ENCODE measurements around the gene ANKRD34A.
"Not testable (repeated sequence)": the region's sequence is repeated elsewhere in the genome, so short reads cannot be mapped to it uniquely, and the experiment has no call there.

Gene ANKRD34A

DNA sequence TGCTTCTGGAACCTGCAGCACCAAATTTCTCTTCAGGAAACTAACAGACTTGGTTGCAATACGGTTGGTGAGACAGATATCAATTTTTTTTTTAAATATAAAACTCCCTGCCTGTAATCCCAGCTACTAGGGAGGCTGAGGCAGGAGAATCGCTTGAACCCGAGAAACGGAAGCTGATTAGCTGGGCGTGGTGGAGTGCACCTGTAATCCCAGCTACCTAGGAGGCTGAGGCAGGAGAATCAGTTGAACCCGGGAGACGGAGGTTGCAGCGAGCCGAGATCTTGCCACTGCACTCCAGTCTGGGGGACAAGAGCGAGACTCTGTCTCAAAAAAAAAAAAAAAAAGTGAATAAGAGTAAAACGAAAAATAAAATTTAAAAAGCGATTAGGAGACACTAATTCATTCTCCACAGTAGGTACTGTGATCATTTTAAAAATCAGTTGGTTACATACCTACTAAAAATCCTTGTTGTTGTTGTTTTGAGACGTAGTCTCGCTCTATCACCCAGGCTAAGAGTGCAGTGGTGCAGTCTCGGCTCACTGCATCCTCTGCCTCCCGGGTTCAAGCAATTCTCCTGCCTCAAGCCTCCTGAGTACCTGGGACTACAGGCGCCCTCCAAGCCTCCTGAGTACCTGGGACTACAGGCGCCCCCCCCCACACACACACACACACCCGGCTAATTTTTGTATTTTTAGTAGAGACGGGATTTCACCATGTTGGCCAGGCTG, 36.3 kb downstream of the ANKRD34A start:
- DNase-seq (ENCODE audit: extremely low read depth, low read depth): no peak
- H3K4me3 ChIP-seq (replicated peaks; ENCODE audit: low read depth, low read length): peak overlapping the region; percentile 76
- TF ChIP-seq, protein P1, sequence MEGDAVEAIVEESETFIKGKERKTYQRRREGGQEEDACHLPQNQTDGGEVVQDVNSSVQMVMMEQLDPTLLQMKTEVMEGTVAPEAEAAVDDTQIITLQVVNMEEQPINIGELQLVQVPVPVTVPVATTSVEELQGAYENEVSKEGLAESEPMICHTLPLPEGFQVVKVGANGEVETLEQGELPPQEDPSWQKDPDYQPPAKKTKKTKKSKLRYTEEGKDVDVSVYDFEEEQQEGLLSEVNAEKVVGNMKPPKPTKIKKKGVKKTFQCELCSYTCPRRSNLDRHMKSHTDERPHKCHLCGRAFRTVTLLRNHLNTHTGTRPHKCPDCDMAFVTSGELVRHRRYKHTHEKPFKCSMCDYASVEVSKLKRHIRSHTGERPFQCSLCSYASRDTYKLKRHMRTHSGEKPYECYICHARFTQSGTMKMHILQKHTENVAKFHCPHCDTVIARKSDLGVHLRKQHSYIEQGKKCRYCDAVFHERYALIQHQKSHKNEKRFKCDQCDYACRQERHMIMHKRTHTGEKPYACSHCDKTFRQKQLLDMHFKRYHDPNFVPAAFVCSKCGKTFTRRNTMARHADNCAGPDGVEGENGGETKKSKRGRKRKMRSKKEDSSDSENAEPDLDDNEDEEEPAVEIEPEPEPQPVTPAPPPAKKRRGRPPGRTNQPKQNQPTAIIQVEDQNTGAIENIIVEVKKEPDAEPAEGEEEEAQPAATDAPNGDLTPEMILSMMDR (IDR thresholded peaks at IDR 0.05; ENCODE audit: low read depth, low read length, missing control alignments): no peak

DNA sequence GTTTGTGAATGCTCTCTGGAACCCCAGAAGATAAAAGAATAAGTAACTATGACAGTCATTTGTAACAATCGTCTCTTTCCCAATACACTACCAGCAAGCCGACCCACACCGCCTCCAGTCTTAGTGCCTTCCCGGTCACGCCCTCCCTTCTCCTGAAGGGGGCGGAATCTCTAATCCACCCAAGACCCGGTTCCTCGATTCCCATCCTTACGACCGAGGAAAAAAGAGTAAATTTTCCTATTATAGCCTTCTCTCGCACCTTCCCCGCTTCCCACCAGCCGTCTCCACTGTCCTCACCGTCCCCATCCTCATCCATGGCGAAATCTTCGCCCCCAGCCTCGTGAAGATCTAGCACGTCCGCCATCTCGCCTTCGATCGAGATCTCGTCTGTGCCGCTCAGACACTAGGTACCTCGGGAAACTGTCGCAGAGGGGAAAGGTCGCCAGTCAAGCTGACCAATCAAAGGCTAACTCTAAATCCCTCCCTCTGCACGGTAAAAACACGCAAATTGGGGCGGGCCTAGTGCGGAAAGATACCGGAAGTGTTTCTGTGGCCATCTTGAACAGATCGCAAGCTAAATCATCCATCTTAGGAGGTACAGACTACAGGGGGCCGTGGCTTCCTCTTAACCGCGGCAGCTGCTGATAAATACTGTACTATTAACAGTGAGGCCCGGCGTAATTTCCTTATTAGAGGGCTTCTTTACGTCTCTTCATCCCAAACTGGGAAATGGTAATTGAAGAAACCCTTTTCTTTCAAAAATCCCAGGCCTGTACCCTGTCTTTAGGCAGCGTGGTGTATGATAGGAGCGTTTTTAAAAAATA, 37.1 kb downstream of the ANKRD34A start, which contains the start of gene RBM8A:
Gene RBM8A (minus strand): TSS at position 422 of the 824 bp plus-strand sequence. CDS start 58 bp downstream, at position 364.
- TF ChIP-seq, protein P1 (IDR thresholded peaks at IDR 0.05; ENCODE audit: low read depth, low read length, missing control alignments): peak; percentile 69
- H3K4me3 ChIP-seq (replicated peaks; ENCODE audit: low read depth, low read length): peak within 1 kb of the TSS; percentile 76
- DNase-seq (ENCODE audit: extremely low read depth, low read depth): peak; percentile 98

DNA sequence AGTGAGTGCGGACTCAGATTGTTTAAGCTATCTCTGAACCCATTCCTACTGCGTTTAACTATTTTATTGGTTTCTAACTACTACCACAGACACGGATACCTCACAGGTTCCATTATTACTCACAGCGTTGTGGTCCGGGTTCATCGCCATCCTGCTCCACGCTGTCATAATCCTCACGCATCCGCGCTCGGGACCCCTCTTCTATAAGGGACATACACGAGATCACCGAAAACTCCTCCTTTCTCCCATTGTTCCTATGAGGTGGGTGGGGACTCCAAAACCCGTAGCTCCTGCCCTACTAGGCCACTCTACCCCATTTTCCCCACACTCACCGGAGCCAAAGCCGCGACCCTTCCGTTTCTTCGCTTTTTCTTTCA, 37.7 kb downstream of the ANKRD34A start:
- H3K4me3 ChIP-seq (replicated peaks; ENCODE audit: low read depth, low read length): peak overlapping the region; percentile 76
- no peak for DNase-seq (ENCODE audit: extremely low read depth, low read depth)
- TF ChIP-seq, protein P1 (IDR thresholded peaks at IDR 0.05; ENCODE audit: low read depth, low read length, missing control alignments): no peak

DNA sequence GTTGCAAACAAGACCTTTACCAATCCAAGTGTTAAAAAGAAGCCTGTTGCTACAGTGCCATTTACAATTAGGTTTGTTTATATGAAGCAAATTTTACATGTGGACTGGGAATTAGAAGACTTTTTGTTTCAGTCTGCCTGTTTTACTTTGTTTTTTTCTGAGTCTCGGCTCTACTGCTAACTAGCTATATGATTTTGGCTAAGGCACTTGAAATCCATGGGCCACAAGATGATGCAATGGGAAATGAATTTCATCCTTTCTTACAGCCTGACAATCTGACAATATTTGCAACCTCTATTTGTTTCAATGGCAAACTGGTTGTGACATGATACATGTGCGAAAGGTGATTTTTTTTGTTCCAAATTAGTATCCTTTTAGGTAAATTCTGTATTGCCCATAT, 42.1 kb downstream of the ANKRD34A start:
- no peak overlapping the region for H3K4me3 ChIP-seq (replicated peaks; ENCODE audit: low read depth, low read length)
- no peak for DNase-seq (ENCODE audit: extremely low read depth, low read depth)
- TF ChIP-seq, protein P1 (IDR thresholded peaks at IDR 0.05; ENCODE audit: low read depth, low read length, missing control alignments): no peak

DNA sequence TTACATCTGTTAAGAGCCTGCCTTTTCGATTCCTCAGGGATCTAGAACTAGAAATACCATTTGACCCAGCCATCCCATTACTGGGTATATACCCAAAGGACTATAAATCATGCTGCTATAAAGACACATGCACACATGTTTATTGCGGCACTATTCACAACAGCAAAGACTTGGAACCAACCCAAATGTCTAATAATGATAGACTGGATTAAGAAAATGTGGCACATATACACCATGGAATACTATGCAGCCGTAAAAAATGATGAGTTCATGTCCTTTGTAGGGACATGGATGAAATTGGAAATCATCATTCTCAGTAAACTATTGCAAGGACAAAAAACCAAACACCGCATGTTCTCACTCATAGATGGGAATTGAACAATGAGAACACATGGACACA, 44.1 kb downstream of the ANKRD34A start:
- not testable (repeated sequence) for H3K4me3 ChIP-seq (replicated peaks; ENCODE audit: low read depth, low read length); DNase-seq (ENCODE audit: extremely low read depth, low read depth)

DNA sequence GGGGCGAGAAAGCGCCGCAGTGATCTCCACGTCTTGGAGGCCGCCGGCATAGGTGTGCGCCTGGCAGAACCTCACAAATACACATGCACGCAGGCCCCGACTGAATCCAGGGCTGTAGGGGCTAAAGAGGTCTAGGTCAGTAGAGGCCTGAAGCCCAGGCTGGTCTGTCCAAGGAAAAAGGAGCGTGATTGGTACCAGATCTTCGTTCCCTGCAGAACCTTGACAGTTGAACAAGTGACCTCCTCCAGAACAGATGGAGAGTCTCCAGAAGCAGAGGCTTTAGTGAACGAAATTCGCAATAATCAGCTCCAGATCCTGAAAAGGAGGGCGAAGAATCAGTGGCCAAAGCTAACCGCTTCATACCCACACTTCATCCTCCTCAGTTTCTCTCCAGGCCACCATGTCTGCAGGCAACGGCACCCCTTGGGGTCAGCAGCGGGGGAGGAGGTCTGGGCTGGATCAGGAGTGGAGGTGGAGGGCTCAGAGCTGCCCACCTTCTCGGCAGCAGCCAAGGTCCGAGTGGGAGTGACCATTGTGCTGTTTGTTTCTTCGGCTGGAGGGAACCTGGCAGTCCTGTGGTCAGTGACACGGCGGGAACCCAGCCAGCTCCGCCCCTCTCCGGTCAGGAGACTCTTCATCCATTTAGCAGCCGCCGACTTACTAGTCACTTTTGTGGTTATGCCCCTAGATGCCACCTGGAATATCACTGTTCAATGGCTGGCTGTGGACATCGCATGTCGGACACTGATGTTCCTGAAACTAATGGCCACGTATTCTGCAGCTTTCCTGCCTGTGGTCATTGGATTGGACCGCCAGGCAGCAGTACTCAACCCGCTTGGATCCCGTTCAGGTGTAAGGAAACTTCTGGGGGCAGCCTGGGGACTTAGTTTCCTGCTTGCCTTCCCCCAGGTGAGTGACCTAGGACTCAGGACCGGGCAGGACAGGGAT, 45.1 kb downstream of the ANKRD34A start:
- TF ChIP-seq, protein P1 (IDR thresholded peaks at IDR 0.05; ENCODE audit: low read depth, low read length, missing control alignments): no peak
- peak overlapping the region; percentile 60 for H3K4me3 ChIP-seq (replicated peaks; ENCODE audit: low read depth, low read length)
- DNase-seq (ENCODE audit: extremely low read depth, low read depth): no peak
